Trophoblast cell (in vitro differentiated cells and primary cell): Measurements from ENCODE around the gene SHPK.

ENCODE experiments used
- DNase-seq, 2 donors: peaks; one replicate each; pipeline ENCODE4 v3.0.0-alpha.2; 2016
- H2AFZ ChIP-seq: 2 replicates; pipeline ENCODE4 v1.6.1; 2013; ENCODE audit warnings: low read length, moderate library complexity, mild to moderate bottlenecking; ENCODE audit not compliant: insufficient read depth, poor library complexity
- H2AK5ac ChIP-seq: 2 replicates; pipeline ENCODE4 v1.6.1; 2013; ENCODE audit warnings: mild to moderate bottlenecking, low read length
- H2BK120ac ChIP-seq: 2 replicates; pipeline ENCODE4 v1.6.1; 2013; ENCODE audit warnings: low read length, mild to moderate bottlenecking, moderate library complexity; ENCODE audit not compliant: insufficient read depth, poor library complexity
- H2BK12ac ChIP-seq: 2 replicates; pipeline ENCODE4 v1.6.1; 2013; ENCODE audit warnings: mild to moderate bottlenecking, low read length, moderate library complexity
- H2BK5ac ChIP-seq: 2 replicates; pipeline ENCODE4 v1.6.1; 2013; ENCODE audit warnings: low read length, low read depth, moderate library complexity, mild to moderate bottlenecking; ENCODE audit not compliant: poor library complexity
- H3K14ac ChIP-seq: 2 replicates; pipeline ENCODE4 v1.6.1; 2013; ENCODE audit warnings: mild to moderate bottlenecking, low read length
- H3K18ac ChIP-seq: 2 replicates; pipeline ENCODE4 v1.6.1; 2013; ENCODE audit warnings: mild to moderate bottlenecking, low read length
- H3K23ac ChIP-seq: 2 replicates; pipeline ENCODE4 v1.6.1; 2013; ENCODE audit warnings: low read length
- H3K27ac ChIP-seq: 2 replicates; pipeline ENCODE4 v1.5.1; 2013; ENCODE audit warnings: low read depth, mild to moderate bottlenecking, inconsistent platforms, low read length, moderate library complexity
- H3K27me3 ChIP-seq: 2 replicates; pipeline ENCODE4 v1.6.1; 2013; ENCODE audit warnings: inconsistent platforms, mild to moderate bottlenecking, low read length, moderate library complexity; ENCODE audit not compliant: insufficient read depth
- H3K36me3 ChIP-seq, 2 experiments: 1 replicate in 1 of 2; 2 replicates in 1 of 2; pipeline ENCODE4 v1.6.1; 2013; ENCODE audit warnings: low read length in 2 of 2, mild to moderate bottlenecking in 2 of 2, moderate library complexity in 1 of 2; ENCODE audit not compliant: insufficient read depth in 2 of 2, control insufficient read depth in 1 of 2
- H3K4ac ChIP-seq: 2 replicates; pipeline ENCODE4 v1.6.1; 2013; ENCODE audit warnings: low read depth, mild to moderate bottlenecking, low read length, moderate library complexity
- H3K4me1 ChIP-seq, 2 experiments: 1 replicate in 1 of 2; 2 replicates in 1 of 2; pipeline ENCODE4 v1.6.1; 2013; ENCODE audit warnings: low read length in 2 of 2, mild to moderate bottlenecking in 2 of 2, moderate library complexity in 1 of 2; ENCODE audit not compliant: insufficient read depth in 2 of 2, control insufficient read depth in 1 of 2
- H3K4me2 ChIP-seq: 2 replicates; pipeline ENCODE4 v1.6.1; 2013; ENCODE audit warnings: inconsistent platforms, mild to moderate bottlenecking, low read length, moderate library complexity
- H3K4me3 ChIP-seq: 2 replicates; pipeline ENCODE4 v1.5.1; 2013; ENCODE audit warnings: mild to moderate bottlenecking, low read depth, low read length, inconsistent platforms
- H3K79me1 ChIP-seq: one replicate; pipeline ENCODE4 v1.6.1; 2013; ENCODE audit warnings: low read length
- H3K79me2 ChIP-seq: 2 replicates; pipeline ENCODE4 v1.6.1; 2013; ENCODE audit warnings: low read length, mild to moderate bottlenecking; ENCODE audit not compliant: control insufficient read depth, insufficient read depth, poor library complexity
- H3K9ac ChIP-seq: 2 replicates; pipeline ENCODE4 v1.6.1; 2013; ENCODE audit warnings: mild to moderate bottlenecking, low read length
- H3K9me3 ChIP-seq: 2 replicates; pipeline ENCODE4 v1.6.1; 2013; ENCODE audit warnings: low read depth, mild to moderate bottlenecking, control low read depth, inconsistent platforms, low read length; ENCODE audit not compliant: insufficient read depth
- H4K12ac ChIP-seq: 2 replicates; pipeline ENCODE4 v1.6.1; 2013; ENCODE audit warnings: low read depth, mild to moderate bottlenecking, low read length, moderate library complexity
- H4K8ac ChIP-seq: 2 replicates; pipeline ENCODE4 v1.6.1; 2013; ENCODE audit warnings: low read depth, mild to moderate bottlenecking, low read length, moderate library complexity
- H4K91ac ChIP-seq: one replicate; pipeline ENCODE4 v1.6.1; 2013; ENCODE audit warnings: low read depth, mild to moderate bottlenecking, low read length, moderate library complexity
- WGBS: extraction: QIAGEN DNeasy Blood & Tissue Kit; methylation state at CpG from one replicate; pipeline ENCODE4 v1.1.7; 2013; ENCODE audit warnings: missing lambda C conversion rate; ENCODE audit not compliant: insufficient read length, insufficient coverage; ENCODE audit errors: extremely low coverage; 5-methylcytosine and 5-hydroxymethylcytosine counted together

SHPK gene

DNA sequence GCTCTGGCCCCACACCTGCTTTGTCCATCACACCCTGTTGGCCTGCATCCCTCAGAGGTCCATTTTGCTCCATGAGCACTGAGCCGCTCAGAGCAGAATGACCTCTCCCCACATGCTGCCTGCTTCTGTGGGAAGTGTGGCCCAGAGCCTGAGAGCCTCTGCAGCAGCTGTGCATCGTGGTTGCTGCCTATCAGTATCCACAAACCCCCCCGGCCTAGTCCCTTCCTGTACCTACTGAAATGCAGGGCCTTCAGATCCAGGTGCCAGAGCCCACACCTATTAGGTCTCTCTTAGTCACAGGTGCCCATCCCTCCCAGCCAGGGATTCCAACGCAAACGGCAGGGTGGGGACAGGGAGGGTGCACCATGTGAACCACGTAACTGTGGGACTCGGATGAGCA lies 61.8 kb downstream of the SHPK start:
- no CpG with 5 or more reads among the region's 7 CpGs for WGBS
- DNase-seq: no peak
- Histone ChIP-seq H4K91ac (no peak overlapping the region), H3K27ac (no peak overlapping the region), H3K9me3 (no peaks in the 10 kb centered on the region), H2BK5ac (no peak overlapping the region), H3K36me3 (peaks cover 5% of the 10 kb centered on the region in 2 experiments), H3K79me1 (no peaks in the 10 kb centered on the region), H2BK12ac (no peak overlapping the region), H3K79me2 (no peaks in the 10 kb centered on the region), H2BK120ac (no peak overlapping the region), H2AK5ac (no peak overlapping the region), H4K12ac (no peak overlapping the region), H3K18ac (no peak overlapping the region), H4K8ac (no peak overlapping the region), H3K4ac (no peak overlapping the region), H2AFZ (no peak overlapping the region), H3K14ac (no peak overlapping the region), H3K4me2 (no peak overlapping the region), H3K27me3 (no peaks in the 10 kb centered on the region), H3K9ac (no peak overlapping the region), H3K4me3 (no peak overlapping the region), H3K23ac (no peak overlapping the region), H3K4me1 (no peaks in the 10 kb centered on the region)

DNA sequence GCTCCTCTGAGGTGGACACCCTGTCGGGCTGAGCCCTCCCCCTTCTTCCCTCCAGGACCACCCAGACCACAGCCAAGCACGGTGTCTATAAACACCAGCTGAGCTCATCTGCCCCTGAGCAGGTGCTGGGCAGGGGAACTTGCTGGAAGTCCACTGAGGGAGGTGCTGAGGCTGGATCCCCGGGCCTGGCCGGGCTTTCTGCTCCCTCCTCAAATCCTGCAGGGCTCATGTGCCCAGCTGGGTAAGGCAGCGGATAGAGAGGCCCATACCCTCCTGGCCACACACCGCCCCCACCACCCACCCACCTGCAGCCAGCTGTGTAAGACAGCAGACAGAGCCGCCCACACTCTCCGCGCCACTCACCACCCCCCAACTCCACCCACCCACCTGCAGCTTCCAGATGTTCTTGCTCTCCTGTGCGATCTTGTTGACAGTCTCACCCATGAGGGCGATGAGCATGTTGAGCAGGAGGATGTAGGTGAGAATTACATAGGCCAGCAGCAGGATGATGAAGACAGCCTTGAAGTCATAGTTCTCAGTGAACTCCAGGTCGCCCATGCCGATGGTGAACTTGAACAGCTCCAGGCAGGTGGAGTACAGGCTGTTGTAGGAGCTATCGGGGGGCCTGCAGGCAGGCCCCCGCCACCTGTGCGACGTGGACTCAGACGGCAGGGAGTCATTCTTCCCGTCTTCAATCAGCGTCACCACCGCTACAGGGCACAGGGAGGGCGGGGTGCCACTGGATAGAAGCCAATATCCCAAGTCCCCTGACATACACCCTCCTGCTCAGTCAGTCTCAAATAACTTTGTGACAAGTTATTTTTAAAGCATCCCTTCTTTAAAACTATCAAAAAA lies 62.6 kb downstream of the SHPK start:
- no peak overlapping the region for H3K18ac ChIP-seq
- WGBS: no CpG with 5 or more reads among the region's 22 CpGs
- no peaks in the 10 kb centered on the region for H3K4me1 ChIP-seq
- H3K9ac ChIP-seq: no peak overlapping the region
- H2AFZ ChIP-seq: no peak overlapping the region
- H2BK5ac ChIP-seq: no peak overlapping the region
- H3K9me3 ChIP-seq: no peaks in the 10 kb centered on the region
- H4K91ac ChIP-seq: no peak overlapping the region
- H3K4ac ChIP-seq: no peak overlapping the region
- no peak overlapping the region for H3K4me3 ChIP-seq
- peaks cover 5% of the 10 kb centered on the region in 2 experiments for H3K36me3 ChIP-seq
- no peaks in the 10 kb centered on the region for H3K27me3 ChIP-seq
- H2BK120ac ChIP-seq: no peak overlapping the region
- no peaks in the 10 kb centered on the region for H3K79me1 ChIP-seq
- H4K12ac ChIP-seq: no peak overlapping the region
- no peak overlapping the region for H2AK5ac ChIP-seq
- H3K14ac ChIP-seq: no peak overlapping the region
- no peak for DNase-seq
- no peak overlapping the region for H4K8ac ChIP-seq
- no peak overlapping the region for H3K4me2 ChIP-seq
- no peak overlapping the region for H3K27ac ChIP-seq
- no peak overlapping the region for H3K23ac ChIP-seq
- no peak overlapping the region for H2BK12ac ChIP-seq
- H3K79me2 ChIP-seq: no peaks in the 10 kb centered on the region

DNA sequence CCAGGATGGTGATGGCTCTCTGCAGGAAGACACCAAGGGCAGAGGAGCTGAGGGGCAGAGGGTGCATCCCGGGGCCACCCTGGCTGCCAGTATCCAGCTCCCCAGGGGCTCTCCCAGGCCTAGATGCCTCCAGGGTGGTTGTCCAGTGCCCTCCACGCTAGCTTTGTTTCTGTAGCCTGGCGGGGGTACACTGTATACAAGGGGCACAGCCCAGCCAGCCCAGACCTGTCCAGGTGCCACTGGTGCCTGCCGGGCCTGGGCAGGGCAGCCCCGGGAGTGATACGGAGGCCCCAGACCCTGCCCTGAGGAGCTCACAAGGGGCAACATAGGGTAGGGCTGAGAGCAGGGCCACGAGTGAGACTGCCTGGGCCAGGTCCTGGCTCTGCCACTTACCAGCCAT lies 63.8 kb downstream of the SHPK start:
- Histone ChIP-seq H2BK120ac (no peak overlapping the region), H3K9ac (no peak overlapping the region), H4K91ac (no peak overlapping the region), H2AK5ac (no peak overlapping the region), H4K8ac (no peak overlapping the region), H3K23ac (no peak overlapping the region), H3K9me3 (no peaks in the 10 kb centered on the region), H3K14ac (no peak overlapping the region), H4K12ac (no peak overlapping the region), H3K27ac (no peak overlapping the region), H3K36me3 (peaks cover 5 to 7% of the 10 kb centered on the region in 2 experiments), H2BK12ac (no peak overlapping the region), H3K79me2 (no peaks in the 10 kb centered on the region), H2AFZ (no peak overlapping the region), H3K27me3 (no peaks in the 10 kb centered on the region), H2BK5ac (no peak overlapping the region), H3K4me2 (no peak overlapping the region), H3K4me1 (no peaks in the 10 kb centered on the region), H3K4me3 (no peak overlapping the region), H3K18ac (no peak overlapping the region), H3K79me1 (no peaks in the 10 kb centered on the region), H3K4ac (no peak overlapping the region)
- DNase-seq: no peak
- no CpG with 5 or more reads among the region's 7 CpGs for WGBS

DNA sequence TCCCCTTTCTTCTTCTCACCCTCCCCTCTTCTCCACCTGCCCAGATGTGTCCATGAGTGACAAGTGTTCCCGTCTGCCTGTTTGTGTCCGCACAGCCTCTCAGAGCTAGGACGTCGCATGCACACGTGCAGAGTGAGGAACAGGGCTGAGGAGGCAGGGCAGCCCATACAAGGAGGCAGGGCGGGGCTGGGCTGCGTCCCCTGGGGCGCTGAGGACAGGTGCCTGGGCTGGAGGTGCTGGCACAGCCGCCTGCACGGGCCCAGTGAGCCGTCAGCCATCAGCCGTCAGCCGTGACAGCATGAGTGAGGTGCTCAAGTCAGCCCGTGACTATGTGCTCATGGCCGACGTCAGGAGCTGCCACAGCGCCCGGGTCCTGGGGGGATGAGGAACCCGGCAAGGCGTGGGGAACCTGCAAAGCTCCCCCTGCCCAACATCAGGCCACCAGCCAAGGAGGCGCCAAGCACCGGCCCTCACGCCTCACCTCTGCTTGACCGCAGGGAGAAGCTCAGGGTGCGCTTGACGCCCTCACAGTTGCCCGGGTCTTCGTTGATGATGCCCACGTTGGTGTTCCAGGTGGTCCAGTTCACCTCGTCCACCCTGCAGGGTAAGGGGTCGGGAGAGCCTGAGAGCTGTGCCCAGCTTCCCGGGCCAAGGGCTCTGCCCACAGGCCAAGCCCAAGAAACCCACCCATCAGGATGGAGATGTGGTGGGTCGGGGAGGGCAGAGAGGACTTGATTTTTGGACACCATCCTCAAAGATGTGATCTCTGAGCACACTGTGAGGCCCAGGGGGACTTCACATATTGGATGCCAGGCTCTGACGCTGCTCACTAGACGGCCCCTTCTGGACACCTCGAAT lies 64.8 kb downstream of the SHPK start:
- H3K27ac ChIP-seq: no peak overlapping the region
- H2BK12ac ChIP-seq: no peak overlapping the region
- no CpG with 5 or more reads among the region's 36 CpGs for WGBS
- H3K23ac ChIP-seq: no peak overlapping the region
- no peaks in the 10 kb centered on the region for H3K79me1 ChIP-seq
- H4K8ac ChIP-seq: no peak overlapping the region
- H3K4me3 ChIP-seq: no peak overlapping the region
- no peak overlapping the region for H3K14ac ChIP-seq
- H3K9me3 ChIP-seq: no peaks in the 10 kb centered on the region
- no peaks in the 10 kb centered on the region for H3K79me2 ChIP-seq
- H3K36me3 ChIP-seq: peaks cover 5 to 9% of the 10 kb centered on the region in 2 experiments
- no peak overlapping the region for H4K91ac ChIP-seq
- DNase-seq: no peak
- H3K9ac ChIP-seq: no peak overlapping the region
- no peak overlapping the region for H3K18ac ChIP-seq
- H4K12ac ChIP-seq: no peak overlapping the region
- no peak overlapping the region for H2BK5ac ChIP-seq
- H2AK5ac ChIP-seq: no peak overlapping the region
- no peak overlapping the region for H2AFZ ChIP-seq
- no peak overlapping the region for H3K4ac ChIP-seq
- no peaks in the 10 kb centered on the region for H3K27me3 ChIP-seq
- H3K4me2 ChIP-seq: no peak overlapping the region
- H3K4me1 ChIP-seq: no peaks in the 10 kb centered on the region
- no peak overlapping the region for H2BK120ac ChIP-seq
